ENCODE results near the gene OPA1. TPM values are rescaled to one million over a fixed set of nuclear protein-coding genes. Genes with fewer than 3 reads are reported as not detected.
A peak's percentile ranks its signal among the peaks of the same experiment; 100 is the strongest.

OPA1 gene
- total and polyA plus RNA-seq, 2 of the 13 experiments (the other 11 are each of a cell fraction or from before 2014, with no cell fraction given), result 26.7 to 78.5 TPM

DNA sequence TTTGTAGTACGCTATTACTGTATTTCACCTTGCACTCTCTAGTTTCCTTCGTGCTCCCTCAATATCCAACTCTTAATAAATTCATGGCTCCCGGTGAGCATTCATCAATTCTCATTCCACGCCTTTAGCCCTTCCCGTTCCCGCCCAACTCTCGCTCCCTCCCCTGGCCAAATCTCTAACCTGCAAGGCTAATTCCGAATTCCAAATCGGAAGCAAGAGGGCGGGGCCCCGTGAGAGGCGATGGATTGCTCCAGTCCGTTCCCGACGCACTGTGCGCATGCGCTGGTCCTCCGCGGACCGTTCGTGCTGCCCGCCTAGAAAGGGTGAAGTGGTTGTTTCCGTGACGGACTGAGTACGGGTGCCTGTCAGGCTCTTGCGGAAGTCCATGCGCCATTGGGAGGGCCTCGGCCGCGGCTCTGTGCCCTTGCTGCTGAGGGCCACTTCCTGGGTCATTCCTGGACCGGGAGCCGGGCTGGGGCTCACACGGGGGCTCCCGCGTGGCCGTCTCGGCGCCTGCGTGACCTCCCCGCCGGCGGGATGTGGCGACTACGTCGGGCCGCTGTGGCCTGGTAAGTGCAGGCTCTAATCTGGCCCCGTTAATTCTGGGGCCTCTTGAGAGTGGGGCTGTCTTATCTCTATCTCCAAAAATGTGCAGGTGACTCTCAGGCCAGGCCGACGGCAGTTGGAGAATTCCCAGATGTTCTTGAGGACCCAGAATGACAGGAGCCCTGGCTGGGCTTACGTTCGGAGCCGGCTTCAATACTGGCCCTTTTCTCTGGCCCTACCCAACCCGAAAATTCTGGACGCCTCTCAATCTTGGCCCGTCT, at the start of gene OPA1 (continued):
- TF ChIP-seq SP5 (CRISPR knock-in tag; IDR thresholded peaks at IDR 0.05; ENCODE audit: borderline replicate concordance, low read depth), result peak; percentile 84
- peak; percentile 91; the same call in 1 of the 2 replicates for TF ChIP-seq ZNF737 (CRISPR knock-in tag; IDR thresholded peaks at IDR 0.05; ENCODE audit: borderline replicate concordance)
- TF ChIP-seq, protein P1, sequence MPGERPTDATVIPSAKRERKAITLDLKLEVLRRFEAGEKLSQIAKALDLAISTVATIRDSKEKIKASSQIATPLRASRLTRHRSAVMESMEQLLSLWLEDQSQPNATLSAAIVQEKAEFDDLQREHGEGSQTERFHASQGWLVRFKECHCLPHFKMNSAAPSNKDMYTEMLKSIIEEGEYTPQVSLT (CRISPR knock-in tag; IDR thresholded peaks at IDR 0.05; ENCODE audit: borderline replicate concordance, low read depth), result 0 out of 2 replicates have a peak, but pooled peaks have one; percentile 68
- TF ChIP-seq, protein P2, sequence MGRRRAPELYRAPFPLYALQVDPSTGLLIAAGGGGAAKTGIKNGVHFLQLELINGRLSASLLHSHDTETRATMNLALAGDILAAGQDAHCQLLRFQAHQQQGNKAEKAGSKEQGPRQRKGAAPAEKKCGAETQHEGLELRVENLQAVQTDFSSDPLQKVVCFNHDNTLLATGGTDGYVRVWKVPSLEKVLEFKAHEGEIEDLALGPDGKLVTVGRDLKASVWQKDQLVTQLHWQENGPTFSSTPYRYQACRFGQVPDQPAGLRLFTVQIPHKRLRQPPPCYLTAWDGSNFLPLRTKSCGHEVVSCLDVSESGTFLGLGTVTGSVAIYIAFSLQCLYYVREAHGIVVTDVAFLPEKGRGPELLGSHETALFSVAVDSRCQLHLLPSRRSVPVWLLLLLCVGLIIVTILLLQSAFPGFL (CRISPR knock-in tag; IDR thresholded peaks at IDR 0.05), result no peak
- TF ChIP-seq, protein P3, sequence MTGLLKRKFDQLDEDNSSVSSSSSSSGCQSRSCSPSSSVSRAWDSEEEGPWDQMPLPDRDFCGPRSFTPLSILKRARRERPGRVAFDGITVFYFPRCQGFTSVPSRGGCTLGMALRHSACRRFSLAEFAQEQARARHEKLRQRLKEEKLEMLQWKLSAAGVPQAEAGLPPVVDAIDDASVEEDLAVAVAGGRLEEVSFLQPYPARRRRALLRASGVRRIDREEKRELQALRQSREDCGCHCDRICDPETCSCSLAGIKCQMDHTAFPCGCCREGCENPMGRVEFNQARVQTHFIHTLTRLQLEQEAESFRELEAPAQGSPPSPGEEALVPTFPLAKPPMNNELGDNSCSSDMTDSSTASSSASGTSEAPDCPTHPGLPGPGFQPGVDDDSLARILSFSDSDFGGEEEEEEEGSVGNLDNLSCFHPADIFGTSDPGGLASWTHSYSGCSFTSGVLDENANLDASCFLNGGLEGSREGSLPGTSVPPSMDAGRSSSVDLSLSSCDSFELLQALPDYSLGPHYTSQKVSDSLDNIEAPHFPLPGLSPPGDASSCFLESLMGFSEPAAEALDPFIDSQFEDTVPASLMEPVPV (CRISPR knock-in tag; IDR thresholded peaks at IDR 0.05), result peak; percentile 87
- no peak for TF ChIP-seq ZBTB7A (CRISPR knock-in tag; IDR thresholded peaks at IDR 0.05)
- TF ChIP-seq, protein P4, sequence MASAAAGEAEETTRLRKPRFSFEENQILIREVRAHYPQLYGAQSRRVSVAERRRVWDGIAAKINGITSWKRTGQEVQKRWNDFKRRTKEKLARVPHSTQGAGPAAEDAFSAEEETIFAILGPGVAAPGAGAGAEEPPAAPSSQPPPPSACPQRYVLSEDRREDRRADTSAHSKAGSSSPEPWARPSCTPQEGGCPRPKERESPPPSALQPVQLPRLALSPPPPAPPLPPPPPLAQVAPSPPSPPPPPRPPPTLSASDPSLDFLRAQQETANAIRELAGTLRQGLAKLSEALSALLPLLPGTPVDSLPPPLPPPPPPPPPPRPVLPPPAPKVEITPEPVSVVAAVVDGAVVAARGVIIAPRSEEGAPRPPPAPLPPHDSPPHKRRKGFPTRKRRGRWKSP (CRISPR knock-in tag; IDR thresholded peaks at IDR 0.05), result peak; percentile 37; the same call in 1 of the 2 replicates
- peak; percentile 62; the same call in 1 of the 2 replicates for TF ChIP-seq ZNF562 (CRISPR knock-in tag; IDR thresholded peaks at IDR 0.05; ENCODE audit: borderline replicate concordance)
- TF ChIP-seq ZIK1 (CRISPR knock-in tag; IDR thresholded peaks at IDR 0.05; ENCODE audit: borderline replicate concordance, low read depth), result peak; percentile 94
- peak; percentile 94 for TF ChIP-seq ARHGAP35 (CRISPR knock-in tag; IDR thresholded peaks at IDR 0.05; ENCODE audit: borderline replicate concordance)
- TF ChIP-seq HHEX (CRISPR knock-in tag; IDR thresholded peaks at IDR 0.05), result no peak
- TF ChIP-seq ZNF841 (CRISPR knock-in tag; IDR thresholded peaks at IDR 0.05; ENCODE audit: borderline replicate concordance), result no peak
- TF ChIP-seq NKX3-1 (CRISPR knock-in tag; IDR thresholded peaks at IDR 0.05), result peak; percentile 88; the same call in 1 of the 2 replicates
- TF ChIP-seq BRCA1 (CRISPR knock-in tag; IDR thresholded peaks at IDR 0.05), result peak; percentile 95
- TF ChIP-seq MTF1 (CRISPR knock-in tag; IDR thresholded peaks at IDR 0.05), result 0 out of 2 replicates have a peak, but pooled peaks have one; percentile 45
- TF ChIP-seq, protein P5, sequence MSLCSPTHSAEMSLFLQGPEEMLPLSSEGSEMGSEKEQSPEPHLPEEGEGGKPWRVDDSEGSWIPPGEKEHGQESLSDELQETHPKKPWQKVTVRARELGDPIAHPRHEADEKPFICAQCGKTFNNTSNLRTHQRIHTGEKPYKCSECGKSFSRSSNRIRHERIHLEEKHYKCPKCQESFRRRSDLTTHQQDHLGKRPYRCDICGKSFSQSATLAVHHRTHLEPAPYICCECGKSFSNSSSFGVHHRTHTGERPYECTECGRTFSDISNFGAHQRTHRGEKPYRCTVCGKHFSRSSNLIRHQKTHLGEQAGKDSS (CRISPR knock-in tag; IDR thresholded peaks at IDR 0.05; ENCODE audit: borderline replicate concordance, low read depth), result peak; percentile 93
- no peak for TF ChIP-seq ZNF224 (CRISPR knock-in tag; IDR thresholded peaks at IDR 0.05)
- TF ChIP-seq, protein P6, sequence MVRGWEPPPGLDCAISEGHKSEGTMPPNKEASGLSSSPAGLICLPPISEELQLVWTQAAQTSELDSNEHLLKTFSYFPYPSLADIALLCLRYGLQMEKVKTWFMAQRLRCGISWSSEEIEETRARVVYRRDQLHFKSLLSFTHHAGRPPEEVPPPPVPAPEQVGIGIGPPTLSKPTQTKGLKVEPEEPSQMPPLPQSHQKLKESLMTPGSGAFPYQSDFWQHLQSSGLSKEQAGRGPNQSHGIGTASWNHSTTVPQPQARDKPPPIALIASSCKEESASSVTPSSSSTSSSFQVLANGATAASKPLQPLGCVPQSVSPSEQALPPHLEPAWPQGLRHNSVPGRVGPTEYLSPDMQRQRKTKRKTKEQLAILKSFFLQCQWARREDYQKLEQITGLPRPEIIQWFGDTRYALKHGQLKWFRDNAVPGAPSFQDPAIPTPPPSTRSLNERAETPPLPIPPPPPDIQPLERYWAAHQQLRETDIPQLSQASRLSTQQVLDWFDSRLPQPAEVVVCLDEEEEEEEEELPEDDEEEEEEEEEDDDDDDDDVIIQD (CRISPR knock-in tag; IDR thresholded peaks at IDR 0.05; ENCODE audit: low read depth), result peak; percentile 99; the same call in 1 of the 2 replicates
- peak; percentile 89; the same call in 1 of the 2 replicates for TF ChIP-seq TOE1 (CRISPR knock-in tag; IDR thresholded peaks at IDR 0.05)
- peak; percentile 98 for TF ChIP-seq ZFX (CRISPR knock-in tag; IDR thresholded peaks at IDR 0.05; ENCODE audit: low read depth)
- TF ChIP-seq ZNF343 (CRISPR knock-in tag; IDR thresholded peaks at IDR 0.05), result no peak
- no peak for TF ChIP-seq ADNP (CRISPR knock-in tag; IDR thresholded peaks at IDR 0.05)
